NB4 (cell line): ENCODE measurements around the gene TTC21B.

Experiments
- DNase-seq: peaks from one replicate; pipeline ENCODE4 v3.0.0; 2010; ENCODE audit warnings: low read depth
- H3K4me3 ChIP-seq: one replicate; pipeline ENCODE4 v1.5.1; 2011; ENCODE audit warnings: mild to moderate bottlenecking, low read depth, low read length, moderate library complexity
- MYC ChIP-seq: IDR thresholded peaks from 2 replicates; pipeline ENCODE4 v1.6.1; 2011; ENCODE audit warnings: low read depth, low read length
- POLR2A ChIP-seq: IDR thresholded peaks from 2 replicates; pipeline ENCODE4 v1.6.1; 2011; ENCODE audit warnings: mild to moderate bottlenecking; ENCODE audit not compliant: insufficient read length; ENCODE audit errors: extremely low read depth
- TF ChIP-seq, protein P1 (sequence below): IDR thresholded peaks from one replicate; pipeline ENCODE4 v1.5.1; 2012; ENCODE audit warnings: low read depth, low read length
- TF ChIP-seq, protein P2 (sequence below): IDR thresholded peaks from 2 replicates; pipeline ENCODE4 v1.6.1; 2011; ENCODE audit warnings: low read depth, low read length

The TTC21B gene

DNA sequence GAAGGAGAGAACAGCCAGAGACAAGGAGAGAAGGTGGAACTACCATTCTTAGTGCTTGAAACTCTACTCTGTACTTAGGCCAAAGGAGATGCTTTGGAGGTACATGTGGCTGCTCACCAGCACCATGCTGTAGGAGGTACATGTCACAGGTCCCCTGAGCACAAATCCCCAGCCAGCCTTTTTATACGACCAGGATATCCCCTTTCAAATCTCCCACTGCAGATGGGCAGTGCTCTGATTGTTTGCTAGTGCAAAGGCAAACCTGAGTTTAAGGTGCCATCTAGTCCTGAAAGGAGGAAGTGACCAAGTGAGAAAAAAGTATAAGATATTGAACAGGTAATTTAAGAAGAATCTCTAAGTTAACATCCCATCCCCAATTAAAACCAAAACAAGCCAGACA, 17.1 kb upstream of the TTC21B start:
- DNase-seq: no peak
- TF ChIP-seq MYC: no peak
- TF ChIP-seq, protein P1, sequence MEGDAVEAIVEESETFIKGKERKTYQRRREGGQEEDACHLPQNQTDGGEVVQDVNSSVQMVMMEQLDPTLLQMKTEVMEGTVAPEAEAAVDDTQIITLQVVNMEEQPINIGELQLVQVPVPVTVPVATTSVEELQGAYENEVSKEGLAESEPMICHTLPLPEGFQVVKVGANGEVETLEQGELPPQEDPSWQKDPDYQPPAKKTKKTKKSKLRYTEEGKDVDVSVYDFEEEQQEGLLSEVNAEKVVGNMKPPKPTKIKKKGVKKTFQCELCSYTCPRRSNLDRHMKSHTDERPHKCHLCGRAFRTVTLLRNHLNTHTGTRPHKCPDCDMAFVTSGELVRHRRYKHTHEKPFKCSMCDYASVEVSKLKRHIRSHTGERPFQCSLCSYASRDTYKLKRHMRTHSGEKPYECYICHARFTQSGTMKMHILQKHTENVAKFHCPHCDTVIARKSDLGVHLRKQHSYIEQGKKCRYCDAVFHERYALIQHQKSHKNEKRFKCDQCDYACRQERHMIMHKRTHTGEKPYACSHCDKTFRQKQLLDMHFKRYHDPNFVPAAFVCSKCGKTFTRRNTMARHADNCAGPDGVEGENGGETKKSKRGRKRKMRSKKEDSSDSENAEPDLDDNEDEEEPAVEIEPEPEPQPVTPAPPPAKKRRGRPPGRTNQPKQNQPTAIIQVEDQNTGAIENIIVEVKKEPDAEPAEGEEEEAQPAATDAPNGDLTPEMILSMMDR: no peak
- TF ChIP-seq, protein P2, sequence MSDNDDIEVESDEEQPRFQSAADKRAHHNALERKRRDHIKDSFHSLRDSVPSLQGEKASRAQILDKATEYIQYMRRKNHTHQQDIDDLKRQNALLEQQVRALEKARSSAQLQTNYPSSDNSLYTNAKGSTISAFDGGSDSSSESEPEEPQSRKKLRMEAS: no peak
- TF ChIP-seq POLR2A: no peak
- H3K4me3 ChIP-seq: no peak overlapping the region

DNA sequence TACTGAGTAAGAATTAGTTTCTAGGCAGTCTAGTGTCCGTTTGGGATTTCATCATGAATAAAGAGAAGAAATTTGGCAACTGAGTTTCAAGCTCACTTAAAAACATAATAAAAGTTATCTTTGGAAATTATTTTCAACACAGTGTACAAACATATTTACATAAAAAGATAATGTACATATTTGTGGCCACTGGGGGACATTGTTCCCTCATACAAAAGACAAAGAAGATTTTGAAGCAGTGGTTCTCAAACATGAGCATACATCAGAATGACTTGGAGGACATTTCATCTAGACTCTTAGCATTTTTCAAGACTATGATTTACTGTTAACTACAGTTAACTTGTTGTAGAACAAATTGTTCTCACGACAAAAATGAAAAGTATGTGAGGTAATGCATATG, 15.7 kb upstream of the TTC21B start:
- no peak overlapping the region for H3K4me3 ChIP-seq
- no peak for DNase-seq
- TF ChIP-seq, protein P1: no peak
- TF ChIP-seq MYC (no peak), POLR2A (no peak)
- TF ChIP-seq, protein P2: no peak

DNA sequence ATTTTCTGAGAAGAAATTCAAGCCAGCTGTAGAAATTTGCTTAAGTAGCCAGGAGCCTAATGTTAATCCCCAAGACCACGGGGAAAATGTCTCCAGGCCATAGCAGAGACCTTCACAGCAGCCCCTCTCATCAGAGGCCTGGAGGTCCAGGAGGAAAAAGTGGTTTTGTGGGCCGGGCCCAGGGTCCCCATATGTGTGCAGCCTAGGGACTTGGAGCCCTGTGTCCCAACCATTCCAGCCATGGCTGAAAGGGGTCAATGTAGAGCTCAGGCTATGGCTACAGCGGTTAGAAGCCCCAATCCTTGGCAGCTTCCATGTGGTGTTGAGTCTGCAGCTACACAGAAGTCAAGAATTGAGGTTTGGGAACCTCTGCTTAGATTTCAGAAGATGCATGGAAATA, 14.2 kb upstream of the TTC21B start:
- no peak overlapping the region for H3K4me3 ChIP-seq
- no peak for DNase-seq
- TF ChIP-seq, protein P1: no peak
- TF ChIP-seq, protein P2: no peak
- TF ChIP-seq MYC: no peak
- no peak for TF ChIP-seq POLR2A

DNA sequence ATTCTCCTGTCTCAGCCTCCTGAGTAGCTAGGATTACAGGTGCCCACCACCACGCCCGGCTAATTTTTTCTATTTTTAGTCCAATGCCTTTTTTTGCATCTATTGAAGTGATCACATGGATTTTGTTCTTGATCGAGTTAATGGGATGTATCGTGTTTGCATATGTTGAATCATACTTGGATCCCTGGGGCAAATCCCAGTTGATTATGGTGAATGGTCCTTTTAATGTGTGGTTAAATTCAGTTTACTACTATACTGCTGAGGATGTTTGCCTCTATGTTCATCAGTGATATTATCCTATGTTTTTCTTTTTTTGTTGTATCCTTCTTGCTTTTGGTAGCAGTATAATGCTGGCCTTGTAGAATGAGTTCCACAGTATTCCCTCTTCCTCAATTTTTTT, 8.2 kb upstream of the TTC21B start:
- no peak overlapping the region for H3K4me3 ChIP-seq
- no peak for TF ChIP-seq POLR2A
- TF ChIP-seq, protein P2: no peak
- TF ChIP-seq MYC: no peak
- TF ChIP-seq, protein P1: no peak
- no peak for DNase-seq

DNA sequence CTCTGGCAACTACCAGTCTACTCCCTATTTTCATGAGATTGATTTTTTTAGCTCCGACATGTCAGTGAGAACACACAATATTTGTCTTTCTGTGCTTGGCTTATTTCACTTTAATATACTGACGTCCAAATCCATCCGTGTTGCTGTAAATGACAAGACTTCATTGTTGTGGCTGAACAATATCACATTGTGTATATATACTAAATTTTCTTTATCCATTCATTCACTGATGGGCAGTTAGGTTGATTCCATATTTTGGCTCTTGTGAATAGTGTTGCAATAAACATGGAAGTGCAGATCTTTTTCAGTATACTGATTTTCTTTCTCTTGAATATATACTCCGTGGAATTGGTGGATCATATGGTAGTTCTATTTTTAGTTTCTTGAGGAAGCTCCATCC, 5.8 kb upstream of the TTC21B start:
- TF ChIP-seq MYC (no peak), POLR2A (no peak)
- TF ChIP-seq, protein P1: no peak
- TF ChIP-seq, protein P2: no peak
- DNase-seq: no peak
- H3K4me3 ChIP-seq: no peak overlapping the region
